Fibroblast of peridontal ligament (primary cell): ENCODE results near the gene CDC14B.

Experiments used
- DNase-seq: peaks from one replicate; pipeline ENCODE4 v3.0.0-alpha.2; 2010; ENCODE audit errors: extremely low read depth

Gene CDC14B

GRCh38 chr9:96502539-96503373 lies 116.9 kb downstream of the CDC14B start:
- DNase-seq: peak; percentile 86

GRCh38 chr9:96501633-96502538 lies 117.8 kb downstream of the CDC14B start:
- DNase-seq: no peak

- peak; percentile 89 for DNase-seq
These were observed 118.7 kb downstream of the CDC14B start for GRCh38 chr9:96500696-96501632.

GRCh38 chr9:96499257-96499656 lies 120.4 kb downstream of the CDC14B start:
- DNase-seq: no peak

GRCh38 chr9:96498796-96499195 lies 120.8 kb downstream of the CDC14B start:
- DNase-seq: no peak

- no peak for DNase-seq
These were observed 122.6 kb downstream of the CDC14B start for GRCh38 chr9:96497117-96497399.

- DNase-seq: no peak
These were observed 123.1 kb downstream of the CDC14B start for GRCh38 chr9:96496368-96497116.

- DNase-seq: peak; percentile 91
These were observed 124.3 kb downstream of the CDC14B start for GRCh38 chr9:96495341-96495740.

- no peak for DNase-seq
These were observed 125.3 kb downstream of the CDC14B start for GRCh38 chr9:96494215-96494800.

GRCh38 chr9:96493757-96494156 lies 125.9 kb downstream of the CDC14B start:
- DNase-seq: no peak

GRCh38 chr9:96492993-96493531 lies 126.6 kb downstream of the CDC14B start:
- DNase-seq: no peak

GRCh38 chr9:96491880-96492525 lies 127.6 kb downstream of the CDC14B start:
- DNase-seq: no peak

GRCh38 chr9:96491079-96491879 lies 128.4 kb downstream of the CDC14B start:
- DNase-seq: peak; percentile 55

- no peak for DNase-seq
These were observed 129.0 kb downstream of the CDC14B start for GRCh38 chr9:96490534-96491078.

- DNase-seq: no peak
These were observed 130.1 kb downstream of the CDC14B start for GRCh38 chr9:96489482-96489979.

GRCh38 chr9:96487949-96488348 lies 131.7 kb downstream of the CDC14B start:
- no peak for DNase-seq

GRCh38 chr9:96487029-96487396 lies 132.6 kb downstream of the CDC14B start:
- no peak for DNase-seq

- peak; percentile 97 for DNase-seq
These were observed 133.1 kb downstream of the CDC14B start for GRCh38 chr9:96486386-96487028.
